Stimulated activated CD8-positive, alpha-beta memory T cell treated with anti-CD3 and anti-CD28 coated beads, Interleukin-7, amount 100 ng/mL, for 4 hours (primary cell): ENCODE data around the gene MEN1.
A peak's percentile ranks its signal among the peaks of the same experiment; 100 is the strongest.
"Not testable (repeated sequence)": the region's sequence is repeated elsewhere in the genome, so short reads cannot be mapped to it uniquely, and the experiment has no call there.

ENCODE experiments used
- DNase-seq, 2 donors: peaks; one replicate each; pipeline ENCODE4 v3.0.0-alpha.2; 2020; ENCODE audit warnings: low read depth in 2 of 2

MEN1 gene

DNA sequence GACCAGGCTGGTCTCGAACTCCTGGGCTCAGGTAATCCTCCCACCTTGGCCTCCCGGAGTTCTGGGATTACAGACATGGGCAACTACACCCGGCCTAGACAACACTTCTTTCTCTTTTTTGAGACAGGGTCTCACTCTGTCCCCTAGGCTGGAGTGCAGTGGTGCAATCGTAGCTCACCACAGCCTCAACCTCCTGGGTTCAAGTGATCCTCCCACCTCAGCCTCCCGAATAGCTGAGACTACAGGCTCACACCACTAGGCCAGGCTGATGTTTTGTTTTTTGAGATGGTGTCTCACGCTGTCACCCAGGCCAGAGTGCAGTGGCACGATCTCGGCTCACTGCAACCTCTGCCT lies 35.4 kb upstream of the MEN1 start:
- not testable (repeated sequence) for DNase-seq

DNA sequence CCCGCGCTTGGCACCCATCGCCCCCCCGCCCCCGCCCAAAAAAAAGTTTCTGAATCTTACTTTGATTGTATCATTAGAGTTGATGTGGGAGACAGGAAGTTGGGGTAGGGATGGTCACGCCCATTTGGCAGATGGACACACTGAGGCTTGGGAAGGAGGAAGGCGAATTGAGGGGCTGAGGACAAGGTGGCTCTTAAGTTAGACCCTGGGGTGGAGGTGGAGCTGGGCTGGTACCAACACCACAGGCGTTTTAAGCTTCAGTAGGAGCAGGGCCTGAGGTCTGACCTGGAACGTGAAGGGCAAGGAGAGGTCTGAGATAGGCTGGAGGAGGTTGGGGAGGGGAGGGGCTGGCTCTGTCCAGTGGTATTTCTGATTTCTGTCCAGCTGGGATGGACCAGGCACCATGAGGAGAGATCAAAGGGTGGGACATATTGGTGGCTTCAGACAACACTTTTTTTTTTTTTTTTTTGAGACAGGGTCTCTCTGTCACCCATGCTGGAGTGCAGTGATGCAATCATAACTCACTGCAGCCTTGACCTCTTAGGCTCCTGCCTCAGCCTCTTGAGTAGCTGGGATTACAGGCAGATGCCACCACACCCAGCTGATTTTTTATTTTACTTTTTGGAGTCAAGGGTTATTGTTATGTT lies 34.9 kb upstream of the MEN1 start:
- no peak for DNase-seq

DNA sequence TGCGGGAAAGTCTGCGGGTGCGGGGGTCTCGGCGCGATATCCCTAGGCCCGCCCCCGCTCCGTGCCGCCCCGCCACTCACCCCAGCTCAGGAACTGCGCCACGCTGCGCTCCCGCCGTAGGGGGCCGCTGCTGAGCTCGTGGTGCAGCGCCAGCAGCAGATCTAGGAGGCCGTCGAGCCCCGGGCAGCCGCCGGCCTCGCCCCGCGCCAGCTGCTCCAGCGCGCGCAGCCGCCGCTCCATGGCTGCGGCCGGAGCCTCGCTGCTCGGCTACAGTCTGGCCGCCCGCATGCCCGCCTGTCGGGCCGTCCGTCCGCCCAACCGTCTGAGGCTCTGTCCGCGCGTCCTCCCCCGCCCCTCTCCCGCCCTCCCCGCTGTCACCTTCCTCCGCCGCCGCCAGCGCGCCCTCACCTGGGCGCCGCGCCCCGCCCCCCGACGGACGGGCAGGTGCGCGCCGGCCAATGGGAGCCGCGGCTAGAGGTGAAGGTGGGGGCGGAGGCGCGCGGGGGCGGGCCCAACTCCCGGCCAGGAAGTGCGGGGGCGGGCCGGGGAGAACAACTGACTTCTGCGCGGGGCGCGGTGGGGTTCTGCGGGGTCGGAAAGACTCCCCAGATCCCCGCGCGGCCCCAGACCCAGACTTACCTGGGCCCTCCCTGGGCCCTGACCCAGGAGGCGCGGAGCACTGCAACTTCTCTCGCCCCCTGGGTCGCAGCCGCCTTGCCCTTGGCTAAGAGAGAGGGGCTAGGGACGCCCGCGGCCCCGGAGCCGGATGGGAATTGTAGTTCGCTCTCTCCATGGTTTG lies 34.2 kb upstream of the MEN1 start, which contains the start of gene CDC42BPG:
CDC42BPG (minus strand) TSS at position 324 of the 799 bp plus-strand sequence; CDS start at position 240, 84 bp downstream.
- DNase-seq: peak in 1 of 2 donors; percentile 66

DNA sequence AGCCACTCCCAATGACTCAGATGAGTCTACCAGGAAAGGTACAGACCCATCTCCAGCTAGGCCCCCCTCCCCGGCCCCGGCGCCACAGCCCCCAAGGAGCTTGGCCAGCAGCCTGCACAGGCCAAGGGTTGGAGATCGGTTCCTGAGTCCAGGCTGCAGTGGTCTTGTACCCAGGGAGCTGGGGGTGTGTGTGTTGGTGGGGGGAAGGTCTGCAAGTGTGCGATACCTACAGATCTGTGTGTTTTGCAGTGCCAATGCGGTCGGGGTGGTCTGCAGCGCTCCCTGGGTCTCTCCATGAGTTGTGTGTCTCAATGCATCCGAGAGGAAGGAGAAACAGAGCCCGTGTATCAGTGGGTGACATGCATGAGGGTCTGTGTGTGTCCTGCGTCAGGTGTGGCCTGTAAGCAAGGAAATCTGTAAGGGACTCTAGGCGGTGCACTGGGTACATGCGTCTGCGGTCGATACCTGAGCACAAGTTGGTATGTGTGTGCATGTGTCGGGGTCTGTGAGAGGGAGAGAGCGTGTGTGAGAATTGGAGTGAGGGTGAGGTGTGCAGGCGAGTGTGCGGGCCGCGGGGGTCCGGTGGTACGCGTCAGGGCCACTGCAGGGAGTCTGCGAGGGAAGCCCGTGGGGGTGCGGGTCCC lies 33.5 kb upstream of the MEN1 start:
- DNase-seq: no peak

DNA sequence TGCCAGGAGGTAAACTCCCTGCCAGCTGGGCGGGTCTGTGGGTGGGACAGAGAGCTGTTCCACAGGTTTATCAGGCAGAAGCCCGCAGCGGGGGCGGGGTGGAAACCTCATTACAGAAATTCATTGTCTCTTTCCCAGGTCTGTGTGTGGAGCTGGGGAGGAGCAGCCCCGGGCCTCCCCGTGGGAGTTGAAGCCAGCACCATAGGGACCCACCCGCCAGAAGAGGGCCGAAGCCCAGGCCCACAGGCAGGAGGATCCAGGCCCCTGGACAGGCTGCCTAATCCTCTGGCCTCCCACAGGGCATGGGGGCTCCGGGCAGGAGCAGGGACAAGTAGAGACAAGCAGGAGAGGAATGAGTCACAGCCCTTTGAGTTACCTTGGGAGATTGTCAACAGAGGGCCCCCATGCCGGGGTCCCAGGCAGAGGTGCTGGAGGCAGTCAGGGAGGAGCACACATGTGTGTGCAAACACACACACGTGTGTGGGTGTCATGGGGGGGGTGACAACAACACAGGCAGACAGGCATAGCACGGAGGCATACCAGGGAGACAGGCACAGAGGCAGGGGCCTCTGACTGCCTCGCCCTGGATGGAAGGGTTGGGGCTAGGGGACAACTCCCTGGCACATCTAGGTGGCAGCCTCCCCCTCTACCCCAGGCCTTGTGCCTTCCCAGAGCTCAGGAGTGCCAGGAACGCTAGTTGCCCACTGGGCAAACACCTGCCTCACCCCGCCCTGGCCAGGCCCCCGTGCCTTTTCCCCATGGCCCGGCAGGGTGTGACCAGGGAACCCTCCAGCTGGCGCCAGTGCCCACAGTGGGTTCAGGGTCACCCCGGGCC lies 32.7 kb upstream of the MEN1 start:
- no peak for DNase-seq

DNA sequence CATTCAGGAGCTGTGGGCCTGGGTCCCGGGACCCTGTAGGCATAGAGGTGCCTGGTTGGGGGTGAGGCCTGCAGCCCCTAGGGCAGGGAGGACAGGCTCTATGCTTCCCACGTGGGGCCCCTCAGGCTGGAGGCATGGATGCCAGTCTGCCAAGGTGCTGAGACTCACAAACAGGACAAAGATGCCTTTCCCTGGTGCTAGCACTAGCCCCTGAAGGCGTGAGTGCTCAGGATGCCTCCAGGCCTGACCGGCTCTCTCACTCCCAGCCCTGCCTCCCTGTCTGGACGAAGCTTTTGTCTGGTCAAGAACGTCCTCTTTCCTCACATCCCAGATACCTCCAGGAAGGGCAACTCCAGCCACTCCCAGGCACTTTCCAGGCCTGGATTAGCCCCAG lies 32.0 kb upstream of the MEN1 start:
- DNase-seq: no peak

DNA sequence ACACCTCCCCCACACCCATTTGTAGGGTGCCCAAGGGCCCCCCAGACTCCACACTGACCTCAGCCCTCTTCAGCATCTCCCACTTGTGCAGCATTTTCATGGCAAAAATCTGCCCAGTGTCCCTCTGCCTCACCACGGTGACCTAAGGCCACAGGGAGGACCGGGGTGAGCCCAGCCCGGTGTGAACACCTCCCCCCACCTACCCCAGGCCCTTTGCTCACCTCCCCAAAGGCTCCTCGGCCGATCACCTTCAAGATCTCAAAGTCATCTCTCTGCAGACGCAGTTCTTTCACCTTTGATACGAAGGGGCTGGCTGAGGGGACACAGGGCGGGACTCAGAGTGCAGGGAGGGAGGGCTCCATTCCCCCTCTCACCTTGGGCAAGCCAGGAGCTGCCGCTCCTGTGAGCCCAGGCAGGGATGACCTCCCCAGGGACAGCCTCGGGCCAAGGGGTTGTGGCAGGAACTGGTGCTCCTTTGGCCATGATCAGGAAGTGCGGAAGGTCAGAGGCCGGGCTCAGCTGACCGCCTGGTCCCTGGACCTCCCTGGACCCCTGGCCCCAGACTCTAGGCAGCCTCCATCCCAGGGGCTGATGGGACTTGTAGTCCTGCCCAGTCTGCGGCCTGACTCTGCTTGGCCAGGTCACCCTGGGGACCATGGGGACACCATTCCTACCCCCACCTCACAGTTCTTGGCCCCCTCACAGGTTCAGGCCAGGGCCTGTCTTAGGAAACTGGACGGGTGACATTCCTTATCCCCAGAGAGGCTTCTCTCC lies 31.4 kb upstream of the MEN1 start:
- DNase-seq: no peak

DNA sequence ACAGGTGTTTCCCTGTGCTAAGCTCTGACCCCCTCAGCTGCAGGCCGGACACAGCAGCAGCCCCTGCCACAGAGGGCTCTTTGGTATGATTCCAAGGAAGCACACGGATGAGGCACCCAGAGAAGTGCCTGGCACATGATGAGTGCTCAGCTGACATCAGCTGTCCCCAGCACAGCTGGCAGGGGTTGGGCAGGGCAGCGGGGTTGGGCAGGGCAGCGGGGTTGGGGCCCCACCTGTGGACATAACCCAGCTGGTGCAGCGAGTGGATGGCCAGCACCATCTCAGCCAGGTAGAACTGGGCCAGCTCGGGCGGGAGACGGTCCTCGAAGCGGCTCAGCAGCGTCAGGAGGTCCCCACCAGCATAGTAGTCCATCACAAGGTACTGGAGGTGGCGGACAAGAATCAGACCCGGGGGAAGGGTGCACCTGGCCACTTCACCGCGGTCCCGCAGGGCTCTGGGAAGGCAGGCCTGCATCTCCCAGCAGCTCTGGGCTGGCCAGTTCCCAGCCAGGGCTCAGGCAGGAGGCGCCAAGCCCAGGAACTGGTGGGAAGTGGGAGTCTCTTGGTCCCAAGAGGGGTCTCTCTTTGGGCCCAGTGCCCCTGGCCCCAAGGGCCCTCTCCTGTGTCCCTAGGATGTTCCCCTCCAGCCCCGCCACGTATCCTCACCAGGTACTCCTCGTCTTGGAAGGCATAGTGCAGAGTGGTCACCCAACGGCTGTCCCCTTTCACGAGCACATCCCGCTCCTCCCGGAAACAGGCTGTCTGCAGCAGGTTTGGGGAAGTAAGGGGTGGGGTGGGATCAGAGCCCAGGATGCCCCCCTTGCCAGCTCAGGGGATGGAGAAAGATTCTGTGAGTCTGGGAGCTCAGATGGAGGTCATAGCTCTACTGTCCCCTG lies 29.8 kb upstream of the MEN1 start:
- no peak for DNase-seq

DNA sequence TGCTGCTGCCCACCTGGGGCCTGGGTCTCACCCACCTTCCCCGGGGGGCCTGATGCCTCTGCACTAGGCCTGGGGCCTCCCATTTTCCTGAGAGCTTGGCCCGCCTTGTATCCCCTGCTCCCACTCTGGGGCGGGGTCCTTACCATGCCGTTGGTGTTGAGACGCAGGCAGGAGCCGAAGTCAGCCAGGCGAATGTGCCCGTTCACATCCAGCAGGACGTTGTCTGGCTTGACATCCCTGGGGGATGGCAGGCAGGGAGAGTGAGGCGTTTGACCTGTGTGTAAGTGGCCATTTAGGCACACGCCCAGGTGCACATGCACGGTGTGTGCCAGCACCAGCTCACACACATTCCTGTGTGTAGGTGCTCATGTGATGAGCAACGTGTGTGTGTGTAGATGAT lies 29.0 kb upstream of the MEN1 start:
- no peak for DNase-seq

DNA sequence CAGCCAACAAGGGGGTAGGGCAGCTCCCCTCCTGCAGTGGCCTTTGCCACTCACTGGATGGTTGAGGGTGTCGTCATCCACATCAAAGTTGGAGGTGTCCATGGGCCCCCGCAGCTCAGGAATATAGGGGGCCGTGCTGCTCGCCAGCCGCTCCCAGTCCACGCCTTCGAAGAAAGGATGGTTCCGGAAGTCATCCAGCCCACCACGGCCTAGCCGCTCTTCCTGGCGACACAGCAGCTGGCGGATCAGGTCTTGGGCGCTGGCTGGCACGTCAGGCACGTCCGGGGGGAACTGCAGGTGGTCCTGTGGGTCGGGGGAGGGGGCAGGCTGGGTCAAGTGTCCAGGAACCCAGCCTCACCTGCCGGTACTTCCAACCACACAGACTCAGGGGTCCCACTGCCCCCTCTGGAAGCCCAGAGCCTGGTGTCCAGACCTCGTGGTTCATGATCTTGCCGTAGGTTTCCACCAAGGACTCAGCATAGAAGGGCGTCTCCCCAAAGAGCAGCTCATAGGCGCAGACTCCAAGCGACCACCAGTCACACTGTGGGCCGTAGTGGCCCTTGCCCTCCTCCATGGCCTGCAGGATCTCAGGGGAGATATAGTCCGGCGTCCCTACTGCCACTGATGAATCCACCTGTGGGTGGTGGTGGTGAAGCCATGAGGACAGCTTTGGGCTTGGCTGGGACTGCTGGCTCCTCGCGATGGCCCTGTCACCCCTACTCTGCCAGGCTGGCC lies 28.4 kb upstream of the MEN1 start:
- no peak for DNase-seq

DNA sequence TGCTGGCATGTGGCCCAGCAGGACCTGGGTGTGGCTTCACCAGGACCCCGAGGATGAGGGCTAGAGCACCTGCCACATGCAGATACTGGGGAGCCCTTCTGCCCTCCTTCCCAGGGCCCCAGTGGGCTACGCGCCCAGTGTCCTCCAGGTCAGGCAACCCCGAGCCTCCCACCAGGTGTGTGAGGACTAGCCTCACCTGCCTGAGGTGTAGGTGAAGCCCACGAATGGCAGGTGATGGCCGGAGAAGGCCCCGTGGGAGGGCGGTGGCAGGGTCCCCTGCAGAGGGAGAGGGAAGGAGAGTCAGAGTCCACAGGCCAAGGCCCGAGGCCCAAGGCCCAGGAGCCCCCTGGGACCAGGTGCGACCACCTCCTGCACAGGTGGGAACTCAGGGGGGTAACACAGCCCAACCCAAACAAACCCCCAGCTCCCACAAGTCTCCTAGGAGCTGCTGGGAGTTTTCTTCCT lies 27.6 kb upstream of the MEN1 start:
- DNase-seq: no peak

DNA sequence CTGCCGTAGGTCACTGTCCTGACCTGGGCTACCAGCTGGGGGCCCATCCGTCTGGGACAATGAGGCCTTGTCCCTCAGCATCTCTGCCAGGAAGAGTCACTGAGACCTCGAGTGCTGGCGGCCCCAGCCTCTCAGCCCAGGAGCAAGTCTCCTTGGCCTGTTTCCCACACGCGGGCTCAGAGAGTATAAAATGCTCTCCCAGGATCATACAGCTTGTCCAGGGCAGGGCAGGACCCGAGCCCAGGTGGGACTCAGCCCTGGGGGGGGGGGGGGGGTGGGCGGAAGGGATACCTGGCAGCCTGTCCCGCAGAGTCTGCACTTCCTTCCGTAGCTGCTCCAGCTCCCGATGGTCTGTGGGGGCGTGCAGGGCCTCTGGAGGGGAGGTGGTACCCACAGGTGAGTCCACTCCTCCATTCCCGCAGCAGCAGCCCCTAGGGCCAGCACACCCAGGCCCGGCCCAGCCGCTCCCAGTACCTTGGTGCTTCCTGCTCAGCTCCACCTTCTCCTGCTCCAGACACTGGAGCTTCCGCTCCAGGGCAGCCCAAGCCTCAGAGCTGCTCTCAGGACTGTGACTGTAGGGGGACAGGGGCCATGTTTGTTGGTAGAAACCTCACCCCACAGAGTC lies 26.2 kb upstream of the MEN1 start:
- DNase-seq: no peak

DNA sequence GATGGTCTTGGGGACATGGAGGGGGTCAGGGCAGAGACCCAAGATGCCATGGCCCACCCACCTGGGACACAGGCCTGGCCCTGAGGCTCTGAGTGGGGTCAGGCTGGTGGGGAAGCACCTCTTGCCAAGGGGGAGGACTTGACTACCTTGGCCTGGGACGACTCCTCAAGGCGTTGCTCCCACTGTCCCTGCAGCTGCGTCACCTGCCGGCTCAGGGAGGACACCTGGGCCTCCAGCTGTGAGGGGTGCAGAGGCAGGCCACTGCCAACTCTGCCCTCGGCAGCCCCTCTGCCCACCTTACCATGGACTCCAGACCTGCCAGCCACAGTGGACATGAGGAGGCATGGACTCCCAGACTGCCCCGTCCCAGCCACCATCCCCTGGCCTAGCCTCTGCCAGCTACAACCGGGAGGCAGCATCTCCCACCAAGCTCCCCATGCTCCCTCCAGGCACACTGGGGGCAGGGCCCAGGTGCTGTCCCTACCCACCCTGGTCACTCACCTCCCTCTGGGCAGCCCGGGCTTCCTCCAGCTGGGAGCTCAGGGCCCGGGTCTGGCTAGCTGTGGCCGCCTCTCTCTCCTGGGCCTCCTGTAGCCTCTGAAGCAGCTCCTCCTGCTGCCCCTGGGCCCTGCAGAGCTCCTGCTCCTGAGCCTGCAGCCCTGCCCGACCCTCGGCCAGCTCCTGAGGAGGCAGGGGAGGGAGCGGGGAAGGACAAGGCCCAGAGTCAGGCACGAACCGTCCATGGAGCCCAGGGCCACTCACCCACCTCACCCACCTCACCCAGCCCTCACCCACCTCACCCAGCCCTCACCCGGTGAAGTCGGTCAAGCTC lies 25.5 kb upstream of the MEN1 start:
- DNase-seq: no peak

DNA sequence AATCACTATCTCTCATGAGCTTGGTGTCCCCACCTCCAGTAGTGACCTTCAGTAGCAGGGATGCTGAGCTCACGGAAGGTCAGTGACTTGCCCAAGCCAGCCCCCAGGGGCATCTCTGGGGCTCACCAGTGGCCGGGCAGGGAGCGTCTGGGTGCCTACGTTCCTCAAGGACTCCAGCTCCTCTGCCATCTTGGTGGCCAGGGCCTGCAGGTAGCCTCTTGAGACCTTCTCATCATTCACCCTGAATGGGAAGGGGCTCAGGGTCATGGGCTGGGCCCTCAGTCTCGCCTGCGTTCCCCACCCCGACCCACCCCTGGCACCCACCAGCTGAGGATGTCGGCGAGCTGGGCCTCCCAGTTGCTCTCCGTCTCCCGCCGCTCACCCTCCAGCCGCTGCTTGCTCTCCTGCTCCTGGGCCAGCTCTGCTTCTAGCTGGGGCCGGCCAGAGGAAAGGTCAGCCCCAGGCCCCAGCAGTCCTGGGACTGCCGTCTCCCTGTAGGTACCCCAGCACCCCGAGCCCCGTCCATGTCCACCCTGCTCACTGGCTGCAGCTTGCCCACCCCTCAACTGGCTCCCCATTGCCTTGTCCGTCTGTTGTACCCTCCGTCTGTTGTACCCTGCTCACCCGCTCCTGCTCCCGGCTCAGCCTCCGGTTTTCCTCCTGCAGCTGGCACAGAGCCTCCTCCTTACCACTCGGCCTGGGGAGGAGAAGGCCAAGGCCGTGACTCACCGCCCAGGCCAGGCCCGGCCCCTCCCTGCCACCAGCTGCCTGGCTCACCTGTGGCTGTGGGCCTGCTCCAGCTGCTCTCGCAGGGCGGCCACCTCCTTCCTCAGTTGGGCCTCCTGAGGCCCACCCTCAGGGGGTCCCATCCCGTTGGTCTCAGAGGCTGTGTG lies 24.6 kb upstream of the MEN1 start:
- DNase-seq: no peak

DNA sequence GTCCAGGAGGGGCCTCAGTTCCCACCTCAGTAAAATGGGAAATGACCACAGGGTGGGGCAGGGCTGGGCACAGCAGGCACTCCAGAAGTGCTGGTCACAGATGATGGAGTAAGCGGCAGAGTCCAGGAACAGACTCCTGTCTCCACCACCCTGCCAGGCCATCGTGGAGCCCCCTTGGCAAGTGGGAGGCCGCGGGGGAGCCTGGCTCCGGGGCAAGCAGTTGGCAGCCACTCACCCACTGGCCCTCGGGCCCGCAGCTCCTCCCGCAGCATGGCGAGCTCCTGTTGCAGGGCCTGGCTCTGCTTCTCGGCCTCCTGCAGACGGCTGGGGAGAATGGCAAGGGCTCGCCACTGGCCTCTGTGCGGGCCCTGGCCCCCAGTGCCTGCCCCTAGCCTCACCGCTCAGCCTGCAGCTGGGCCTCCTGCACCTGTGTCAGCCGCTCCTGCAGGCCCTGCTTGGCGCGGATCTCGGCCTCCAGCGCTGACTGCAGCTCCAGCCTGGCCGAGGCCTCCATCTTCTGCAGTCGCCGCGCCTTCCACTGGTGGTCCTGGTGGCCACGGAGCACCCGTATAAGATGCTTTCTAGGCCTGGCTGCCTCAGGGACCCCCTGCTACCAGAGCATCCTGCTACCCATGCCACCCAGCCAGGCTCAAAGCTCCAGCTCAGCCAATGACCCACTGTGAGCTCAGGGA lies 23.8 kb upstream of the MEN1 start:
- no peak for DNase-seq

DNA sequence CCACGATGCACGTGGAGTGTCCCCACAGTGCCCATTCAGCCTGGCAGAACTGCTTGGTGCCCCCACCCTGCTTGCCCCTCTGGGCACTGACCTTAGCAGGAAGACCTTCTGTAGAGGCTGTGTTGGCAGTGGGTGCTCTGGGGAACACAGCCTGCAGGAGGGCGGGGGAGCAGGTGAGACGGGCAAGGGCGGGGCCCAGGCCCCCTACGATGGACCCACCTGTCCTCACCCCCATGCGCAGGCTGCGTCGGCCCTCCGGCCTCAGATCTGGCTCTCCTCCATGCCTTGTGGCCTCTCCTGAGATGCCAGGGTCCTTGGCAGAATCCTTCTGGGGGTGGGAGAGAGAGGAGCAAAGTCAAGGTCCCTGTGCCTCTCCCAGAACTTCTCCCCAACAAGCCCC lies 23.2 kb upstream of the MEN1 start:
- DNase-seq: no peak

DNA sequence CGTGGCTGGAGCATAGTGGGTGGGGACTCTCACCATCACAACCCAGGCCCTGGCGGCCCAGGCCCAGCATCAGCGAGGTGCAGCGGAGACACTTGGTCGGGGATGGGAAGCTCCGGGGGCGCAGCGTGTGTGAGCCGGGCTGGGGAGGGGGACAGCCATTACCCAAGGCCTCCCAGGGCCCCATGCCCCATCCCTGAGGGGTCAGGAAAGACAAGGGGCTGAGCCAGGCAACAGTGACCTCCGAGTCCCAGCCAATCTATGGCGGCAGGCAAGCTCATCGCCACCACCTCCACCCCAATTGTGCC lies 22.8 kb upstream of the MEN1 start:
- DNase-seq: no peak
